DOHH2 (cell line): ENCODE results near the gene SPTLC2.

Source experiments
- EZH2phosphoT487 ChIP-seq: fragments of 200-600 bp; sonication (generic); IDR thresholded peaks from 2 replicates; pipeline ENCODE4 v1.6.1; 2017; ENCODE audit warnings: borderline replicate concordance, mild to moderate bottlenecking, antibody characterized with exemption, low read length, moderate library complexity, mixed read lengths
- TF ChIP-seq, protein P1 (sequence below): fragments of 200-600 bp; sonication (generic); IDR thresholded peaks from one replicate; pipeline ENCODE4 v1.5.1; 2014; ENCODE audit warnings: antibody characterized with exemption, mild to moderate bottlenecking, low read depth, low read length; ENCODE audit not compliant: poor library complexity, severe bottlenecking

DNA sequence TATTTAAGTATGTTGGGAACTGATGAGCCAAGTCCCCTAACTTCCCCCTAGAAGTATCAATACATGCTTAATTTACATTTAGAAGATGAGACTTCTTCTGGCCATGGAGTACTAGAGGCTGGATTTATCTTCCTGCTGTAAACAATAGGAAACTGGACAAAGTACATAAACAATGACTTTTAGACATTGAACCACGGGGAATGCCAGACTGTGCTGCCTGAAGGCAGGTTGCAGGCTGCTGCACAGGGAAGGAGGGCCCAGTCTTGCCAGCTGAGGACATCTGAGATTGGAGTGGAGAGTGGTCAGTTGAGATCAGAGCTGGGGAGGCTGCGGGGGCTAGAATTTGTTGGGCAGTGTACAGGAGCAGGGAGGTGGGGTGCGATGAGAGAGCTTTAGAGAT is 93.3 kb downstream of the SPTLC2 start:
- TF ChIP-seq, protein P1, sequence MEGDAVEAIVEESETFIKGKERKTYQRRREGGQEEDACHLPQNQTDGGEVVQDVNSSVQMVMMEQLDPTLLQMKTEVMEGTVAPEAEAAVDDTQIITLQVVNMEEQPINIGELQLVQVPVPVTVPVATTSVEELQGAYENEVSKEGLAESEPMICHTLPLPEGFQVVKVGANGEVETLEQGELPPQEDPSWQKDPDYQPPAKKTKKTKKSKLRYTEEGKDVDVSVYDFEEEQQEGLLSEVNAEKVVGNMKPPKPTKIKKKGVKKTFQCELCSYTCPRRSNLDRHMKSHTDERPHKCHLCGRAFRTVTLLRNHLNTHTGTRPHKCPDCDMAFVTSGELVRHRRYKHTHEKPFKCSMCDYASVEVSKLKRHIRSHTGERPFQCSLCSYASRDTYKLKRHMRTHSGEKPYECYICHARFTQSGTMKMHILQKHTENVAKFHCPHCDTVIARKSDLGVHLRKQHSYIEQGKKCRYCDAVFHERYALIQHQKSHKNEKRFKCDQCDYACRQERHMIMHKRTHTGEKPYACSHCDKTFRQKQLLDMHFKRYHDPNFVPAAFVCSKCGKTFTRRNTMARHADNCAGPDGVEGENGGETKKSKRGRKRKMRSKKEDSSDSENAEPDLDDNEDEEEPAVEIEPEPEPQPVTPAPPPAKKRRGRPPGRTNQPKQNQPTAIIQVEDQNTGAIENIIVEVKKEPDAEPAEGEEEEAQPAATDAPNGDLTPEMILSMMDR, result no peak
- TF ChIP-seq EZH2phosphoT487, result no peak
